Activated CD8-positive, alpha-beta memory T cell treated with anti-CD3 and anti-CD28 coated beads for 1 hour (primary cell): ENCODE measurements around the gene CDK11B.
"Not testable (repeated sequence)": the region's sequence is repeated elsewhere in the genome, so short reads cannot be mapped to it uniquely, and the experiment has no call there.

Source experiments
- DNase-seq, 2 donors: peaks; one replicate each; pipeline ENCODE4 v3.0.0-alpha.2; 2020; ENCODE audit warnings: low read depth in 1 of 2; ENCODE audit errors: extremely low read depth in 1 of 2

The CDK11B gene

GRCh38 chr1:1662830-1663560 is 4.2 kb upstream of the CDK11B start:
- DNase-seq: not testable (repeated sequence)

GRCh38 chr1:1662392-1662791 is 3.6 kb upstream of the CDK11B start:
- DNase-seq: not testable (repeated sequence)

- not testable (repeated sequence) for DNase-seq
Observed at GRCh38 chr1:1648265-1648664, 10.5 kb downstream of the CDK11B start.

- not testable (repeated sequence) for DNase-seq
Observed at GRCh38 chr1:1647567-1648241, 11.1 kb downstream of the CDK11B start.

GRCh38 chr1:1646326-1646725 is 12.5 kb downstream of the CDK11B start:
- DNase-seq: not testable (repeated sequence)

- DNase-seq: not testable (repeated sequence)
Observed at GRCh38 chr1:1640711-1641461, 17.9 kb downstream of the CDK11B start.

- DNase-seq: not testable (repeated sequence)
Observed at GRCh38 chr1:1640081-1640480, 18.7 kb downstream of the CDK11B start.

- not testable (repeated sequence) for DNase-seq
Observed at GRCh38 chr1:1639368-1639767, 19.4 kb downstream of the CDK11B start.

- DNase-seq: not testable (repeated sequence)
Observed at GRCh38 chr1:1638528-1638927, 20.3 kb downstream of the CDK11B start.

- not testable (repeated sequence) for DNase-seq
Observed at GRCh38 chr1:1637479-1637875, 21.3 kb downstream of the CDK11B start.

- not testable (repeated sequence) for DNase-seq
Observed at GRCh38 chr1:1636621-1637478, 22.0 kb downstream of the CDK11B start.

GRCh38 chr1:1634613-1635012 is 24.2 kb downstream of the CDK11B start:
- DNase-seq: not testable (repeated sequence)

GRCh38 chr1:1633409-1633808 is 25.4 kb downstream of the CDK11B start:
- not testable (repeated sequence) for DNase-seq

- no peak for DNase-seq
Observed at GRCh38 chr1:1631782-1632420, 26.9 kb downstream of the CDK11B start, which contains the start of gene MMP23B. TSS of gene MMP23B (plus strand) at chr1:1632173. CDS start at chr1:1632219, 46 bp downstream.

GRCh38 chr1:1630965-1631781 is 27.6 kb downstream of the CDK11B start:
- DNase-seq: peak in 1 of 2 donors; percentile 27

GRCh38 chr1:1630191-1630964 is 28.4 kb downstream of the CDK11B start:
- peak; percentile 84 to 87 for DNase-seq

- peak; percentile 60 for DNase-seq
Observed at GRCh38 chr1:1629430-1630190, 29.2 kb downstream of the CDK11B start.
